Measurements from ENCODE around the gene SAMD8. TPM values are rescaled to one million over a fixed set of nuclear protein-coding genes. Genes with fewer than 3 reads are reported as not detected.
A peak's percentile ranks its signal among the peaks of the same experiment; 100 is the strongest.
"Not testable (repeated sequence)": the region's sequence is repeated elsewhere in the genome, so short reads cannot be mapped to it uniquely, and the experiment has no call there.

The SAMD8 gene
- total RNA-seq, 1 donor from 2014 or later, result 35.4 TPM

GRCh38 chr10:75201793-75202307, 90.4 kb downstream of the SAMD8 start:
- no peak for DNase-seq (ENCODE audit: low read depth)
- H3K36me3 ChIP-seq (ENCODE audit: insufficient read depth, low read length), result no peaks in the 10 kb centered on the region
- Mint-ChIP-seq H3K27ac (ENCODE audit: unreplicated experiment) (peak overlapping the region; percentile 84), H3K27me3 (ENCODE audit: low read depth, unreplicated experiment) (no peaks in the 10 kb centered on the region), H3K36me3 (ENCODE audit: low read depth, unreplicated experiment) (peaks cover 8% of the 10 kb centered on the region), H3K4me3 (ENCODE audit: unreplicated experiment) (no peak overlapping the region), H3K4me1 (ENCODE audit: low read depth, unreplicated experiment) (peaks cover 17% of the 10 kb centered on the region), H3K9me3 (ENCODE audit: unreplicated experiment) (no peaks in the 10 kb centered on the region)
- H3K9ac ChIP-seq (ENCODE audit: low read length), result no peak overlapping the region
- H3K79me2 ChIP-seq (ENCODE audit: insufficient read depth, low read length), result no peaks in the 10 kb centered on the region
- no peak overlapping the region for H3K4me3 ChIP-seq (ENCODE audit: insufficient read depth, low read depth, low read length)
- no peaks in the 10 kb centered on the region for H3K27me3 ChIP-seq (ENCODE audit: insufficient read depth, low read length)
- H3K4me2 ChIP-seq (ENCODE audit: low read length), result no peak overlapping the region
- no peaks in the 10 kb centered on the region for H4K20me1 ChIP-seq (ENCODE audit: insufficient read depth, low read length)
- no peak overlapping the region for H3K27ac ChIP-seq (ENCODE audit: low read depth, low read length)
- H3K9me3 ChIP-seq (ENCODE audit: insufficient read depth, low read depth, low read length), result no peaks in the 10 kb centered on the region
- H3K4me1 ChIP-seq (ENCODE audit: insufficient read depth, low read length), result peaks cover 8% of the 10 kb centered on the region
- TF ChIP-seq CTCF (IDR thresholded peaks at IDR 0.05; ENCODE audit: insufficient read depth, low read depth, low read length), result no peak
- TF ChIP-seq EZH2 (IDR thresholded peaks at IDR 0.05; ENCODE audit: insufficient read depth, low read length), result no peak
- H2AFZ ChIP-seq (ENCODE audit: low read depth, low read length), result no peak overlapping the region
- FAIRE-seq, result no peak

GRCh38 chr10:75202321-75203045, 91.0 kb downstream of the SAMD8 start:
- H3K27ac Mint-ChIP-seq (ENCODE audit: unreplicated experiment), result peak overlapping the region; percentile 95
- no peak for TF ChIP-seq CTCF (IDR thresholded peaks at IDR 0.05; ENCODE audit: insufficient read depth, low read depth, low read length)
- no peak for TF ChIP-seq EZH2 (IDR thresholded peaks at IDR 0.05; ENCODE audit: insufficient read depth, low read length)
- FAIRE-seq (no peak), DNase-seq (ENCODE audit: low read depth) (peak; percentile 46)
- H4K20me1 ChIP-seq (ENCODE audit: insufficient read depth, low read length), result no peaks in the 10 kb centered on the region
- H3K4me1 Mint-ChIP-seq (ENCODE audit: low read depth, unreplicated experiment), result peaks cover 17% of the 10 kb centered on the region
- no peaks in the 10 kb centered on the region for H3K27me3 Mint-ChIP-seq (ENCODE audit: low read depth, unreplicated experiment)
- peaks cover 8% of the 10 kb centered on the region for H3K36me3 Mint-ChIP-seq (ENCODE audit: low read depth, unreplicated experiment)
- H3K4me3 Mint-ChIP-seq (ENCODE audit: unreplicated experiment), result no peak overlapping the region
- H3K9me3 Mint-ChIP-seq (ENCODE audit: unreplicated experiment), result no peaks in the 10 kb centered on the region
- peak overlapping the region; percentile 22 for H3K4me2 ChIP-seq (ENCODE audit: low read length)
- peaks cover 8% of the 10 kb centered on the region for H3K4me1 ChIP-seq (ENCODE audit: insufficient read depth, low read length)
- H3K9ac ChIP-seq (ENCODE audit: low read length), result no peak overlapping the region
- no peaks in the 10 kb centered on the region for H3K79me2 ChIP-seq (ENCODE audit: insufficient read depth, low read length)
- H2AFZ ChIP-seq (ENCODE audit: low read depth, low read length), result peak overlapping the region; percentile 37
- H3K27ac ChIP-seq (ENCODE audit: low read depth, low read length), result no peak overlapping the region
- H3K27me3 ChIP-seq (ENCODE audit: insufficient read depth, low read length), result no peaks in the 10 kb centered on the region
- H3K36me3 ChIP-seq (ENCODE audit: insufficient read depth, low read length), result no peaks in the 10 kb centered on the region
- no peak overlapping the region for H3K4me3 ChIP-seq (ENCODE audit: insufficient read depth, low read depth, low read length)
- no peaks in the 10 kb centered on the region for H3K9me3 ChIP-seq (ENCODE audit: insufficient read depth, low read depth, low read length)

GRCh38 chr10:75203046-75203620, 91.7 kb downstream of the SAMD8 start:
- not testable (repeated sequence) for H3K79me2 ChIP-seq (ENCODE audit: insufficient read depth, low read length); FAIRE-seq; H3K9ac ChIP-seq (ENCODE audit: low read length); H3K4me3 ChIP-seq (ENCODE audit: insufficient read depth, low read depth, low read length); H3K9me3 Mint-ChIP-seq (ENCODE audit: unreplicated experiment); H3K4me3 Mint-ChIP-seq (ENCODE audit: unreplicated experiment); H3K36me3 ChIP-seq (ENCODE audit: insufficient read depth, low read length); H3K36me3 Mint-ChIP-seq (ENCODE audit: low read depth, unreplicated experiment); H3K9me3 ChIP-seq (ENCODE audit: insufficient read depth, low read depth, low read length); H3K27me3 Mint-ChIP-seq (ENCODE audit: low read depth, unreplicated experiment); H3K27ac ChIP-seq (ENCODE audit: low read depth, low read length); H4K20me1 ChIP-seq (ENCODE audit: insufficient read depth, low read length); H3K4me1 ChIP-seq (ENCODE audit: insufficient read depth, low read length); H3K27me3 ChIP-seq (ENCODE audit: insufficient read depth, low read length); DNase-seq (ENCODE audit: low read depth)
- Histone ChIP-seq H2AFZ (ENCODE audit: low read depth, low read length) (peak overlapping the region; percentile 37), H3K4me2 (ENCODE audit: low read length) (peak overlapping the region; percentile 22)
- H3K4me1 Mint-ChIP-seq (ENCODE audit: low read depth, unreplicated experiment), result peaks cover 15% of the 10 kb centered on the region
- H3K27ac Mint-ChIP-seq (ENCODE audit: unreplicated experiment), result peak overlapping the region; percentile 95

All from astrocyte (in vitro differentiated cells and primary cell).